Endothelial cell of hepatic sinusoid (primary cell): Measurements from ENCODE around the gene PI4KA.
"Not testable (repeated sequence)": the region's sequence is repeated elsewhere in the genome, so short reads cannot be mapped to it uniquely, and the experiment has no call there.

Experiments used
- in situ Hi-C: cut with HindIII; loops from 2 replicates; pipeline ENCODE4 v1.10.0; 2017; ENCODE audit warnings: low sequenced_read_pairs

The PI4KA gene

GRCh38 chr22:20779818-20780158, 78.8 kb downstream of the PI4KA start:
- in situ Hi-C loops, result no loop called here

GRCh38 chr22:20779014-20779817, 79.4 kb downstream of the PI4KA start:
- in situ Hi-C loops, result no loop called here

GRCh38 chr22:20777420-20778177, 81.0 kb downstream of the PI4KA start:
- in situ Hi-C loops, result no loop called here

- in situ Hi-C loops, result no loop called here
These were observed 81.8 kb downstream of the PI4KA start for GRCh38 chr22:20776624-20777405.

- in situ Hi-C loops, result no loop called here
These were observed 83.2 kb downstream of the PI4KA start for GRCh38 chr22:20775342-20775895.

- in situ Hi-C loops, result no loop called here
These were observed 83.7 kb downstream of the PI4KA start for GRCh38 chr22:20774882-20775281.

GRCh38 chr22:20773793-20774212, 84.8 kb downstream of the PI4KA start, which contains the start of gene SERPIND1:
Gene SERPIND1 (plus strand): TSS chr22:20774113. CDS start chr22:20779313, 5,200 bp downstream.
- in situ Hi-C loops, result no loop called here

GRCh38 chr22:20771918-20772625, 86.5 kb downstream of the PI4KA start:
- in situ Hi-C loops, result no loop called here

GRCh38 chr22:20769496-20769826, 89.2 kb downstream of the PI4KA start:
- in situ Hi-C loops, result not testable (repeated sequence)

- in situ Hi-C loops, result no loop called here
These were observed 92.1 kb downstream of the PI4KA start for GRCh38 chr22:20766530-20766929.

GRCh38 chr22:20765938-20766337, 92.7 kb downstream of the PI4KA start:
- in situ Hi-C loops, result no loop called here

- in situ Hi-C loops, result no loop called here
These were observed 93.9 kb downstream of the PI4KA start for GRCh38 chr22:20764729-20765128.

- in situ Hi-C loops, result no loop called here
These were observed 94.2 kb downstream of the PI4KA start for GRCh38 chr22:20764471-20764720.

GRCh38 chr22:20763630-20764470, 94.8 kb downstream of the PI4KA start:
- in situ Hi-C loops, result no loop called here

- in situ Hi-C loops, result no loop called here
These were observed 96.3 kb downstream of the PI4KA start for GRCh38 chr22:20762233-20762796.

- in situ Hi-C loops, result no loop called here
These were observed 97.1 kb downstream of the PI4KA start for GRCh38 chr22:20761536-20761935.

- in situ Hi-C loops, result no loop called here
These were observed 98.5 kb downstream of the PI4KA start for GRCh38 chr22:20760084-20760483.

- in situ Hi-C loops, result no loop called here
These were observed 99.9 kb downstream of the PI4KA start for GRCh38 chr22:20758688-20759087.

- in situ Hi-C loops, result no loop called here
These were observed 101.8 kb downstream of the PI4KA start for GRCh38 chr22:20756846-20757245.

- in situ Hi-C loops, result no loop called here
These were observed 105.7 kb downstream of the PI4KA start for GRCh38 chr22:20752873-20753272.
